Measurements from ENCODE around the gene LGMN. TPM values are rescaled to one million over a fixed set of nuclear protein-coding genes. Genes with fewer than 3 reads are reported as not detected.
A peak's percentile ranks its signal among the peaks of the same experiment; 100 is the strongest.

LGMN gene
- total RNA-seq, 2 donors from 2014 or later: 20.8 to 41.8 TPM

DNA sequence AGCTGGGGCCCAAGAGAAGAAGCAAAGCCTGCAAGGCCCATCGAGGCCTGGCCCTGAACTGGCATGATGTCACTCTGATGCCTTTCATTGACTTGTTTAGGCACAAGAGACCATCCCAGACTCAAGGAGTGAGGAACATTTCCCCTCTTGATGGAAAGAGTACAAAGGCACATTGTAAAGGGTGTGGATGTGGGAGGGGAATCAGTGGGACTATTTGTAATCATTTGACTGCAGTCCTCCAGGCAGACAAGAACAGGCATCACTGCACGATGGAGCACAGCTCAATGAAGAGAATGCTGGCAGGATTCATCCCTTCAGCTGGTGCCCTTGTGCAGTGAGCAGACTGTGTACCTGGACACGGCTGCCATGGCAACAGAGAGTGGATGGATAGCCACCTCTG lies 87.9 kb downstream of the LGMN start:
- ATAC-seq (no peak), DNase-seq (no peak)
- intact Hi-C loops (cut with DNase I): no loop called here
- 63 to 77% methylated on average over 3 of the region's 3 CpGs for WGBS, 2 donors
- H3K36me3 ChIP-seq (replicated peaks in 1 of 2; ENCODE audit: insufficient read depth in 1 of 2, low read depth in 2 of 2): no peaks in the 10 kb centered on the region
- H3K27me3 ChIP-seq: no peaks in the 10 kb centered on the region
- H3K4me3 ChIP-seq: no peak overlapping the region
- TF ChIP-seq POLR2A (IDR thresholded peaks at IDR 0.05): no peak
- TF ChIP-seq, protein P1, sequence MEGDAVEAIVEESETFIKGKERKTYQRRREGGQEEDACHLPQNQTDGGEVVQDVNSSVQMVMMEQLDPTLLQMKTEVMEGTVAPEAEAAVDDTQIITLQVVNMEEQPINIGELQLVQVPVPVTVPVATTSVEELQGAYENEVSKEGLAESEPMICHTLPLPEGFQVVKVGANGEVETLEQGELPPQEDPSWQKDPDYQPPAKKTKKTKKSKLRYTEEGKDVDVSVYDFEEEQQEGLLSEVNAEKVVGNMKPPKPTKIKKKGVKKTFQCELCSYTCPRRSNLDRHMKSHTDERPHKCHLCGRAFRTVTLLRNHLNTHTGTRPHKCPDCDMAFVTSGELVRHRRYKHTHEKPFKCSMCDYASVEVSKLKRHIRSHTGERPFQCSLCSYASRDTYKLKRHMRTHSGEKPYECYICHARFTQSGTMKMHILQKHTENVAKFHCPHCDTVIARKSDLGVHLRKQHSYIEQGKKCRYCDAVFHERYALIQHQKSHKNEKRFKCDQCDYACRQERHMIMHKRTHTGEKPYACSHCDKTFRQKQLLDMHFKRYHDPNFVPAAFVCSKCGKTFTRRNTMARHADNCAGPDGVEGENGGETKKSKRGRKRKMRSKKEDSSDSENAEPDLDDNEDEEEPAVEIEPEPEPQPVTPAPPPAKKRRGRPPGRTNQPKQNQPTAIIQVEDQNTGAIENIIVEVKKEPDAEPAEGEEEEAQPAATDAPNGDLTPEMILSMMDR (IDR thresholded peaks at IDR 0.05): no peak
- peak overlapping the region in 2 of 4 donors; percentile 4 to 56 for H3K27ac ChIP-seq
- no peaks in the 10 kb centered on the region for H3K9me3 ChIP-seq
- no peaks in the 10 kb centered on the region for H3K4me1 ChIP-seq

DNA sequence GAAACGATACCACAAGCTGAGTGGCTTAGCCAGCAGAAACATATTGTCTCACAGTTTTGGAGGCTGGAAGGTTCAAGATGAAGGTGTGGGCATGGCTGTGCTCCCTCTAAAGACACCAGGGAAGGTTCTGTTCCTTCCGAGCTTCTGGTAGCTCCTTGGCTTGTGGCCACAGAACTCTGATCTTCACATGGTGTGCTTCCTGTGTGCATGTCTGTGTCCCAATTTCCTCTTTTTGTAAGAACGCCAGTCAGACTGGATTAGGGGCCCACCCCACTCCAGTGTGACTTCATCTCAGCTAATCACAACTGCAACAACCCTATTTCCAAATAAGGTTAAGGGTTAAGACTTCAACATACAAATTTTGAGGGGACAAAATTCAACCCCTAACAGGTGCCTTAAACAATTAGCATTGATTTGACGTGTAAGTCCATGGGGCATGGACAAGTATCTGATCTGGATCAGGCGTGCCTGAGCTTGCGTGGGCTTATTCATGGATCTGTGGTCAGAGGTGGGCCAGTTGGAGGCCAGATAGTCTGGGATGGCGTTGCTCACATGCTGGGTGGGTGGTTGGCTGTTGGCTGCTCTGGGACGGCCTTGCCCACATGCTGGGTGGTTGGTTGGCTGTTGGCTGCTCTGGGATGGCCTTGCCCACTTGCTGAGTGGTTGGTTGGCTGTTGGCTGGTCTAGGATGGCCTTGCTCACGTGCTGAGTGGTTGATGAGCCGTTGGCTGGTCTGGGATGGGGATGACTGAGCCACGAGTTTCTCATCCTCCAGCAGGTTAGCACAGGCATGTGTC lies 88.5 kb downstream of the LGMN start:
- TF ChIP-seq, protein P1 (IDR thresholded peaks at IDR 0.05): no peak
- peak in 1 of 3 donors; percentile 14 for TF ChIP-seq POLR2A (IDR thresholded peaks at IDR 0.05)
- H3K9me3 ChIP-seq: no peaks in the 10 kb centered on the region
- H3K27ac ChIP-seq: peak overlapping the region in 2 of 4 donors; percentile 4 to 67
- WGBS, 2 donors: 61 to 78% methylated on average over 6 to 11 of the region's 11 CpGs
- no peak overlapping the region for H3K4me3 ChIP-seq
- ATAC-seq (no peak), DNase-seq (peak in 3 of 4 donors; percentile 32 to 86 (median 37))
- no peaks in the 10 kb centered on the region for H3K4me1 ChIP-seq
- H3K36me3 ChIP-seq (replicated peaks in 1 of 2; ENCODE audit: insufficient read depth in 1 of 2, low read depth in 2 of 2): no peaks in the 10 kb centered on the region
- intact Hi-C loops (cut with DNase I): no loop called here
- H3K27me3 ChIP-seq: no peaks in the 10 kb centered on the region

DNA sequence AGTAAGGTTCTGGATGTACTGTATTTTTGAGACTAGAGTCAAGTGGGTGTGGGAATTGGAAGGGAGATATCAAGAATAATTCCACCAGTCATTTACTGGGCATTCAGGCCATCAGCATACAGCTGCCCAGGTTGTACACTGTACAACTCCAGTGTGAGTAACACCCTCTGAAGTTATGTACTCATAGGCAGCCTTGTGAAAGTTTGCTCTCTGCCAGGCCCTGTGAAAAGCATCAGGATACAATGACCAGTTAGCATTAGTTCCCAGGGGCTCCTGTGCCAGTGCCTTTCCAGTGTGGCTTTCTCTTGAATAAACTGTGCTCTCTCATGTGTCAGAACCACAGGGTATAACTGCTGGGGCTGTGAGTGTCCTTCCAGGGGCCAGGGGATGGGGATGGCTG lies 89.7 kb downstream of the LGMN start:
- H3K36me3 ChIP-seq (replicated peaks in 1 of 2; ENCODE audit: insufficient read depth in 1 of 2, low read depth in 2 of 2): no peaks in the 10 kb centered on the region
- intact Hi-C loops (cut with DNase I): no loop called here
- no peak overlapping the region for H3K4me3 ChIP-seq
- peak overlapping the region in 1 of 4 donors; percentile 67 for H3K27ac ChIP-seq
- DNase-seq (no peak), ATAC-seq (no peak)
- TF ChIP-seq, protein P1 (IDR thresholded peaks at IDR 0.05): no peak
- TF ChIP-seq POLR2A (IDR thresholded peaks at IDR 0.05): no peak
- no peaks in the 10 kb centered on the region for H3K9me3 ChIP-seq
- H3K4me1 ChIP-seq: no peaks in the 10 kb centered on the region
- H3K27me3 ChIP-seq: no peaks in the 10 kb centered on the region

DNA sequence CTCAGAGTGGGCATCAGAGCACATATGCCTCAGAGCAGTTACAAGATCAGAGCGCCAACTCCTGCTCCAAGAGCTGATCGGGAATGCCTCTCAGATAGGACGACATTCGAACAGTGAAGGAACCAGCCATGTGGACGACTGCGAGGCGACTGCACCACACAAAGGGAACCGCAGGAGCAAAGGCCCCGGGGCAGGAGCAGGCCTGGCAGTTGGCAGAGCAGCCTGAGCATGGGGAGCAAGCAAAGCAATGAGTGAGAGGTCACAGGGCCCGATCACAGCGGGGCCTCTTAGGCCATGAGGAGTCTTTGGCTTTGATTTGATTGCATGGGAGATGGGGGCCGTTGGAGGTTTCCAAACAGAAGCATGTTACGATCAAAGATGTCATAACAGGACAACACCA lies 90.3 kb downstream of the LGMN start:
- Histone ChIP-seq H3K27ac (peak overlapping the region in 1 of 4 donors; percentile 56), H3K4me1 (no peaks in the 10 kb centered on the region)
- 76 to 77% methylated on average over 12 to 13 of the region's 13 CpGs for WGBS, 2 donors

More for the DNA sequence above, 90.3 kb downstream of the LGMN start:
- H3K4me3 ChIP-seq: no peak overlapping the region
- no peaks in the 10 kb centered on the region for H3K36me3 ChIP-seq (replicated peaks in 1 of 2; ENCODE audit: insufficient read depth in 1 of 2, low read depth in 2 of 2)
- DNase-seq (no peak), ATAC-seq (no peak)
- H3K9me3 ChIP-seq: no peaks in the 10 kb centered on the region
- intact Hi-C loops (cut with DNase I): no loop called here
- no peak for TF ChIP-seq POLR2A (IDR thresholded peaks at IDR 0.05)
- TF ChIP-seq, protein P1 (IDR thresholded peaks at IDR 0.05): no peak
- H3K27me3 ChIP-seq: no peaks in the 10 kb centered on the region
